ENCODE results near the gene COQ10A.
"Not testable (repeated sequence)": the region's sequence is repeated elsewhere in the genome, so short reads cannot be mapped to it uniquely, and the experiment has no call there.

COQ10A gene

GRCh38 chr12:56282579-56282978 lies 15.8 kb downstream of the COQ10A start:
- DNase-seq = no peak

GRCh38 chr12:56284263-56284662 lies 17.5 kb downstream of the COQ10A start:
- DNase-seq = not testable (repeated sequence)

- DNase-seq = no peak
Measured at GRCh38 chr12:56286044-56286830, 19.5 kb downstream of the COQ10A start.

GRCh38 chr12:56288705-56289387 lies 22.1 kb downstream of the COQ10A start:
- DNase-seq = no peak

GRCh38 chr12:56293795-56294194 lies 27.1 kb downstream of the COQ10A start:
- DNase-seq = no peak

GRCh38 chr12:56296295-56296694 lies 29.6 kb downstream of the COQ10A start:
- no peak for DNase-seq

GRCh38 chr12:56297400-56297799 lies 30.7 kb downstream of the COQ10A start:
- no peak for DNase-seq

- DNase-seq = no peak
Measured at GRCh38 chr12:56298828-56299227, 32.1 kb downstream of the COQ10A start.

GRCh38 chr12:56299308-56299852 lies 32.6 kb downstream of the COQ10A start:
- peak; percentile 53 for DNase-seq

GRCh38 chr12:56299853-56300643 lies 33.3 kb downstream of the COQ10A start, which contains the start of gene CS:
Gene CS (minus strand): TSS chr12:56300330. CDS start chr12:56300201, 129 bp downstream.
- DNase-seq = peak; percentile 100

- no peak for DNase-seq
Measured at GRCh38 chr12:56300644-56301464, 34.1 kb downstream of the COQ10A start.

GRCh38 chr12:56304276-56304675 lies 37.5 kb downstream of the COQ10A start:
- DNase-seq = no peak

GRCh38 chr12:56304872-56305590 lies 38.3 kb downstream of the COQ10A start:
- DNase-seq = no peak

GRCh38 chr12:56307221-56307965 lies 40.7 kb downstream of the COQ10A start:
- DNase-seq = no peak

- DNase-seq = no peak
Measured at GRCh38 chr12:56308714-56309113, 42.0 kb downstream of the COQ10A start.

- DNase-seq = no peak
Measured at GRCh38 chr12:56311003-56311402, 44.3 kb downstream of the COQ10A start.

- peak; percentile 16 for DNase-seq
Measured at GRCh38 chr12:56315249-56315621, 48.5 kb downstream of the COQ10A start.

GRCh38 chr12:56315622-56316473 lies 49.1 kb downstream of the COQ10A start, which contains the start of gene CNPY2:
Gene CNPY2 (minus strand): TSS chr12:56315988. CDS start chr12:56315217, 771 bp downstream.
- peak; percentile 98 for DNase-seq

- no peak for DNase-seq
Measured at GRCh38 chr12:56317675-56318074, 50.9 kb downstream of the COQ10A start.
